Measurements from ENCODE around the gene C6orf52. TPM values are rescaled to one million over a fixed set of nuclear protein-coding genes. Genes with fewer than 3 reads are reported as not detected.

C6orf52 gene
- total and polyA plus RNA-seq, 2 of the 13 experiments (the other 11 are each of a cell fraction or from before 2014, with no cell fraction given): 0.50 to 0.53 TPM

- TF ChIP-seq PAWR (CRISPR knock-in tag; IDR thresholded peaks at IDR 0.05; ENCODE audit: borderline replicate concordance) (no peak), ZNF232 (CRISPR knock-in tag; IDR thresholded peaks at IDR 0.05; ENCODE audit: borderline replicate concordance) (peak; percentile 79; the same call in 1 of the 2 replicates), BRD4 (CRISPR knock-in tag; IDR thresholded peaks at IDR 0.05) (peak; percentile 37; the same call in 1 of the 2 replicates), KDM2A (CRISPR knock-in tag; IDR thresholded peaks at IDR 0.05; ENCODE audit: borderline replicate concordance, low read depth) (peak; percentile 61), SP2 (CRISPR knock-in tag; IDR thresholded peaks at IDR 0.05) (peak; percentile 90), ZNF282 (IDR thresholded peaks at IDR 0.05; ENCODE audit: partially characterized antibody) (no peak), SCMH1 (CRISPR knock-in tag; IDR thresholded peaks at IDR 0.05; ENCODE audit: borderline replicate concordance) (no peak), ZNF569 (CRISPR knock-in tag; IDR thresholded peaks at IDR 0.05; ENCODE audit: borderline replicate concordance) (0 out of 2 replicates have a peak, but pooled peaks have one; percentile 89), ZNF768 (CRISPR knock-in tag; IDR thresholded peaks at IDR 0.05) (peak; percentile 40), ZNF496 (CRISPR knock-in tag; IDR thresholded peaks at IDR 0.05; ENCODE audit: insufficient replicate concordance) (no peak), ZC3H4 (CRISPR knock-in tag; IDR thresholded peaks at IDR 0.05; ENCODE audit: borderline replicate concordance) (no peak), ZNF720 (CRISPR knock-in tag; IDR thresholded peaks at IDR 0.05) (no peak), ZNF572 (CRISPR knock-in tag; IDR thresholded peaks at IDR 0.05) (no peak; the same call in 1 of the 2 replicates), ZBTB1 (CRISPR knock-in tag; IDR thresholded peaks at IDR 0.05; ENCODE audit: borderline replicate concordance) (peak; percentile 66; the same call in 1 of the 2 replicates), ZNF589 (CRISPR knock-in tag; conservative IDR thresholded peaks at IDR 0.05) (no peak), ZNF292 (CRISPR knock-in tag; IDR thresholded peaks at IDR 0.05; ENCODE audit: borderline replicate concordance, low read depth) (no peak), NFIB (CRISPR knock-in tag; IDR thresholded peaks at IDR 0.05; ENCODE audit: borderline replicate concordance) (no peak), ZNF713 (CRISPR knock-in tag; IDR thresholded peaks at IDR 0.05) (peak; percentile 50; the same call in 1 of the 2 replicates), SOX6 (IDR thresholded peaks at IDR 0.05) (no peak), SOX6 (CRISPR knock-in tag; IDR thresholded peaks at IDR 0.05) (peak; percentile 79), ZMAT3 (CRISPR knock-in tag; conservative IDR thresholded peaks at IDR 0.05) (peak; percentile 57; the same call in 1 of the 2 replicates), ZNF281 (CRISPR knock-in tag; IDR thresholded peaks at IDR 0.05; ENCODE audit: borderline replicate concordance) (peak; percentile 41; the same call in 1 of the 2 replicates), RARA (CRISPR knock-in tag; IDR thresholded peaks at IDR 0.05) (no peak), FOXA1 (IDR thresholded peaks at IDR 0.05) (no peak), FOXA1 (CRISPR knock-in tag; IDR thresholded peaks at IDR 0.05) (0 out of 2 replicates have a peak, but pooled peaks have one; percentile 14), ZNF652 (CRISPR knock-in tag; IDR thresholded peaks at IDR 0.05; ENCODE audit: borderline replicate concordance, low read depth) (no peak; the same call in 1 of the 2 replicates), MIER3 (CRISPR knock-in tag; IDR thresholded peaks at IDR 0.05; ENCODE audit: borderline replicate concordance) (no peak; the same call in 1 of the 2 replicates), ZMAT5 (CRISPR knock-in tag; IDR thresholded peaks at IDR 0.05; ENCODE audit: borderline replicate concordance, low read depth) (no peak), ZSCAN12 (CRISPR knock-in tag; IDR thresholded peaks at IDR 0.05) (peak; percentile 66; the same call in 1 of the 2 replicates), YEATS4 (CRISPR knock-in tag; IDR thresholded peaks at IDR 0.05; ENCODE audit: borderline replicate concordance) (peak; percentile 93)
These were observed at the start of gene C6orf52, which contains the start of gene PAK1IP1 (continued) for GRCh38 chr6:10694302-10695085.
